Ramos (cell line): Measurements from ENCODE around the gene PCDHB14.
"Not testable (repeated sequence)": the region's sequence is repeated elsewhere in the genome, so short reads cannot be mapped to it uniquely, and the experiment has no call there.

Experiments
- in situ Hi-C: fragments of 300-500 bp; cut with MboI; formaldehyde crosslinking; loops from one replicate; pipeline ENCODE4 v1.14.3; 2022; ENCODE audit warnings: low sequenced_read_pairs; ENCODE audit not compliant: unreplicated experiment

Gene PCDHB14

DNA sequence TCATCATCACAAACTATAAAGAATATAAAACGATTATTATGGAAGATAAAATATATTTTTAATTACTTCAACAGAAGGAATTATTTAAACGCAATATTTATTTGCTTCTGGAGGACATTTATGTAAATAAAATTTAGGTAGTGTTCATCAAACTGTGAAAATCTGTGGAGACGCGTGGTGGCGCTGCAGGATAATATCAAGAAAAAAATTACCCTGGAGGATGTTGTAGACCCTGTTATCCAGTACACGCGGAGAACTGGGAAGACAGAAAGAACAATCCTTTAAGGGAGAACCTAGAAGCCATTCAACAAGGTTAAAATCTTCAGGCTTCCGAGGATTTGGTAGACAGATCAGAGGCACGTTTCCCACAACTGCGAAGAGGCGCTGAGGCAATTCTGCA, 14.7 kb upstream of the PCDHB14 start, which contains the start of gene PCDHB12:
TSS of gene PCDHB12 (plus strand) at position 242 of the 400 bp plus-strand sequence. CDS start 189 bp downstream, outside the sequence.
- in situ Hi-C loops, result no loop called here

DNA sequence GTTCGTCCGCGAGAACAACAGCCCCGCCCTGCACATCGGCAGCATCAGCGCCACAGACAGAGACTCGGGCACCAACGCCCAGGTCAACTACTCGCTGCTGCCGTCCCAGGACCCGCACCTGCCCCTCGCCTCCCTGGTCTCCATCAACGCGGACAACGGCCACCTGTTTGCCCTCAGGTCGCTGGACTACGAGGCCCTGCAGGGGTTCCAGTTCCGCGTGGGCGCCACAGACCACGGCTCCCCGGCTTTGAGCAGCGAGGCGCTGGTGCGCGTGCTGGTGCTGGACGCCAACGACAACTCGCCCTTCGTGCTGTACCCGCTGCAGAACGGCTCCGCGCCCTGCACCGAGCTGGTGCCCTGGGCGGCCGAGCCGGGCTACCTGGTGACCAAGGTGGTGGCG, 12.9 kb upstream of the PCDHB14 start:
- in situ Hi-C loops, result loop anchor here (10.0 kb wide), 1 partner anchor 345 kb away; no protein-coding TSS in a partner anchor

DNA sequence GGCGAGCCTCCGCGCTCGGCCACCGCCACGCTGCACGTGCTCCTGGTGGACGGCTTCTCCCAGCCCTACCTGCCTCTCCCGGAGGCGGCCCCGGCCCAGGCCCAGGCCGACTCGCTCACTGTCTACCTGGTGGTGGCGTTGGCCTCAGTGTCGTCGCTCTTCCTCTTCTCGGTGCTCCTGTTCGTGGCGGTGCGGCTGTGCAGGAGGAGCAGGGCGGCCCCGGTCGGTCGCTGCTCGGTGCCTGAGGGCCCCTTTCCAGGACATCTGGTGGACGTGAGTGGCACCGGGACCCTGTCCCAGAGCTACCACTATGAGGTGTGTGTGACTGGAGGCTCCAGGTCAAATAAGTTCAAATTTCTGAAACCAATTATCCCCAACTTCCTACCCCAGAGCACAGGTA, 12.3 kb upstream of the PCDHB14 start:
- in situ Hi-C loops, result loop anchor here (10.0 kb wide), 1 partner anchor 344 kb away; no protein-coding TSS in a partner anchor

DNA sequence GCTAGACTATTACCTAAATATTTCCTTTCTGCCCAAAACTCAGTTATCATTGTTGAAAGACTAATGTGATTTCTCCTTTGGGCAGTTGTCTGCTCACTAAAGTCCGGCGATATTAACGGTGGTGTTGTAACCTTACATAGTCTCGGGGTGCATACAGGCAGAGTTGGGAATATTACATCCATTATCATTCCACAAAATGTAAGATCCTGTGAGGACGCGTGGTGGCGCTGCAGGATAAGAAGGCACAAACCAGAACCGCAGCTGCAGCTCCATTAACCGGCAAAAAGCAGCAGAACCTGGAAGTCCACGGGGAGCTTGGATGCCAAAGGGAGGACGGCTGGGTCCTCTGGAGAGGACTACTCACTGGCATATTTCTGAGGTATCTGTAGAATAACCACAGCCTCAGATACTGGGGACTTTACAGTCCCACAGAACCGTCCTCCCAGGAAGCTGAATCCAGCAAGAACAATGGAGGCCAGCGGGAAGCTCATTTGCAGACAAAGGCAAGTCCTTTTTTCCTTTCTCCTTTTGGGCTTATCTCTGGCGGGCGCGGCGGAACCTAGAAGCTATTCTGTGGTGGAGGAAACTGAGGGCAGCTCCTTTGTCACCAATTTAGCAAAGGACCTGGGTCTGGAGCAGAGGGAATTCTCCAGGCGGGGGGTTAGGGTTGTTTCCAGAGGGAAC, 9.3 kb upstream of the PCDHB14 start, which contains the start of gene PCDHB13:
TSS of gene PCDHB13 (plus strand) at position 264 of the 684 bp plus-strand sequence. CDS start at position 469, 205 bp downstream.
- in situ Hi-C loops, result loop anchor here (10.0 kb wide), 1 partner anchor 341 kb away; no protein-coding TSS in a partner anchor

DNA sequence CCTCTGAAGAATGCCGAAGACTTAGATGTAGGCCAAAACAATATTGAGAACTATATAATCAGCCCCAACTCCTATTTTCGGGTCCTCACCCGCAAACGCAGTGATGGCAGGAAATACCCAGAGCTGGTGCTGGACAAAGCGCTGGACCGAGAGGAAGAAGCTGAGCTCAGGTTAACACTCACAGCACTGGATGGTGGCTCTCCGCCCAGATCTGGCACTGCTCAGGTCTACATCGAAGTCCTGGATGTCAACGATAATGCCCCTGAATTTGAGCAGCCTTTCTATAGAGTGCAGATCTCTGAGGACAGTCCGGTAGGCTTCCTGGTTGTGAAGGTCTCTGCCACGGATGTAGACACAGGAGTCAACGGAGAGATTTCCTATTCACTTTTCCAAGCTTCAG, 8.6 kb upstream of the PCDHB14 start:
- in situ Hi-C loops, result loop anchor here (10.0 kb wide), 1 partner anchor 340 kb away; no protein-coding TSS in a partner anchor

DNA sequence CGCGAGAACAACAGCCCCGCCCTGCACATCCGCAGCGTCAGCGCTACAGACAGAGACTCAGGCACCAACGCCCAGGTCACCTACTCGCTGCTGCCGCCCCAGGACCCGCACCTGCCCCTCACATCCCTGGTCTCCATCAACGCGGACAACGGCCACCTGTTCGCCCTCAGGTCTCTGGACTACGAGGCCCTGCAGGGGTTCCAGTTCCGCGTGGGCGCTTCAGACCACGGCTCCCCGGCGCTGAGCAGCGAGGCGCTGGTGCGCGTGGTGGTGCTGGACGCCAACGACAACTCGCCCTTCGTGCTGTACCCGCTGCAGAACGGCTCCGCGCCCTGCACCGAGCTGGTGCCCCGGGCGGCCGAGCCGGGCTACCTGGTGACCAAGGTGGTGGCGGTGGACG, 7.6 kb upstream of the PCDHB14 start:
- in situ Hi-C loops, result loop anchor here (10.0 kb wide), 1 partner anchor 339 kb away; no protein-coding TSS in a partner anchor

DNA sequence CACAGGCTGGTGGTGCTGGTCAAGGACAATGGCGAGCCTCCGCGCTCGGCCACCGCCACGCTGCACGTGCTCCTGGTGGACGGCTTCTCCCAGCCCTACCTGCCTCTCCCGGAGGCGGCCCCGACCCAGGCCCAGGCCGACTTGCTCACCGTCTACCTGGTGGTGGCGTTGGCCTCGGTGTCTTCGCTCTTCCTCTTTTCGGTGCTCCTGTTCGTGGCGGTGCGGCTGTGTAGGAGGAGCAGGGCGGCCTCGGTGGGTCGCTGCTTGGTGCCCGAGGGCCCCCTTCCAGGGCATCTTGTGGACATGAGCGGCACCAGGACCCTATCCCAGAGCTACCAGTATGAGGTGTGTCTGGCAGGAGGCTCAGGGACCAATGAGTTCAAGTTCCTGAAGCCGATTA, 7.1 kb upstream of the PCDHB14 start:
- in situ Hi-C loops, result loop anchor here (10.0 kb wide), 1 partner anchor 339 kb away; no protein-coding TSS in a partner anchor

DNA sequence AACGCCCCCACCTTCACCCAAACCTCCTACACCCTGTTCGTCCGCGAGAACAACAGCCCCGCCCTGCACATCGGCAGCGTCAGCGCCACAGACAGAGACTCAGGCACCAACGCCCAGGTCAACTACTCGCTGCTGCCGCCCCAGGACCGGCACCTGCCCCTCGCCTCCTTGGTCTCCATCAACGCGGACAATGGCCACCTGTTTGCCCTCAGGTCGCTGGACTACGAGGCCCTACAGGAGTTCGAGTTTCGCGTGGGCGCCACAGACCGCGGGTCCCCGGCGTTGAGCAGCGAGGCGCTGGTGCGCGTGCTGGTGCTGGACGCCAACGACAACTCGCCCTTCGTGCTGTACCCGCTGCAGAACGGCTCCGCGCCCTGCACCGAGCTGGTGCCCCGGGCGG, 1.7 kb downstream of the PCDHB14 start:
- in situ Hi-C loops, result not testable (repeated sequence)

DNA sequence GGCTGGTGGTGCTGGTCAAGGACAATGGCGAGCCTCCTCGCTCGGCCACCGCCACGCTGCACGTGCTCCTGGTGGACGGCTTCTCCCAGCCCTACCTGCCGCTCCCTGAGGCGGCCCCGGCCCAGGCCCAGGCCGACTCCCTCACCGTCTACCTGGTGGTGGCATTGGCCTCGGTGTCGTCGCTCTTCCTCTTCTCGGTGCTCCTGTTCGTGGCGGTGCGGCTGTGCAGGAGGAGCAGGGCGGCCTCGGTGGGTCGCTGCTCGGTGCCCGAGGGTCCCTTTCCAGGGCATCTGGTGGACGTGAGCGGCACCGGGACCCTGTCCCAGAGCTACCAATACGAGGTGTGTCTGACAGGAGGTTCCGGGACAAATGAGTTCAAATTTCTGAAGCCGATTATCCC, 2.3 kb downstream of the PCDHB14 start:
- in situ Hi-C loops, result not testable (repeated sequence)

DNA sequence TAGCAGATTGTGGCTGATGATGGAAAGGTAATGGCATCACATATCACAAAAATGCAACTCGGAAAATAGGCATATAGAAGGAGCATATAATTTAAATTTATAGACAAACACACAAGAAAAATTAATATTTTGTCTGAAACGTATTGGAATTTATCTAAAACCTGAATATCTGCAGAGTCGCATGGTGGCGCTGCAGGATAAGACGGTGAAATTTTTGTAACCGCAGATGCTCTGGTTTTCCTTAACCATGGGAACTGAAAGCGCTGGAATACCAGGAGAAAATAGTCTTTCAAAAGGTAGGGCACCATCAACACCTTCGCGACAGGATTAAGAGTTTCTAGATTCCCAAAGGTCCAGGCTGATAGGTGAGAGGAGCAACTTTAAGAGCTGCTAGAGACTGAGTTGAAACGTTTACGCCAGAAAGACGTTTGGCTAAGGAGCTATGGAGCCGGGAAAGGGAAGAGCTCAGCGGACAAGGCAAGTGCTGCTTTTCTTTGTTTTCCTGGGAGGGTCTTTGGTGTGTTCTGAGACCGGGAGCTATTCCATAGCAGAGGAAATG, 11.0 kb downstream of the PCDHB14 start:
- in situ Hi-C loops, result no loop called here

DNA sequence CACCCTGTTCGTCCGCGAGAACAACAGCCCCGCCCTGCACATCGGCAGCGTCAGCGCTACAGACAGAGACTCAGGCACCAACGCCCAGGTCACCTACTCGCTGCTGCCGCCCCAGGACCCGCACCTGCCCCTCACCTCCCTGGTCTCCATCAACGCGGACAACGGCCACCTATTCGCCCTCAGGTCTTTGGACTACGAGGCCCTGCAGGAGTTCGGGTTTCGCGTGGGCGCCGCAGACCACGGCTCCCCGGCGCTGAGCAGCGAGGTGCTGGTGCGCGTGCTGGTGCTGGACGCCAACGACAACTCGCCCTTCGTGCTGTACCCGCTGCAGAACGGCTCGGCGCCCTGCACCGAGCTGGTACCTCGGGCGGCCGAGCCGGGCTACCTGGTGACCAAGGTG, 12.8 kb downstream of the PCDHB14 start:
- in situ Hi-C loops, result not testable (repeated sequence)

DNA sequence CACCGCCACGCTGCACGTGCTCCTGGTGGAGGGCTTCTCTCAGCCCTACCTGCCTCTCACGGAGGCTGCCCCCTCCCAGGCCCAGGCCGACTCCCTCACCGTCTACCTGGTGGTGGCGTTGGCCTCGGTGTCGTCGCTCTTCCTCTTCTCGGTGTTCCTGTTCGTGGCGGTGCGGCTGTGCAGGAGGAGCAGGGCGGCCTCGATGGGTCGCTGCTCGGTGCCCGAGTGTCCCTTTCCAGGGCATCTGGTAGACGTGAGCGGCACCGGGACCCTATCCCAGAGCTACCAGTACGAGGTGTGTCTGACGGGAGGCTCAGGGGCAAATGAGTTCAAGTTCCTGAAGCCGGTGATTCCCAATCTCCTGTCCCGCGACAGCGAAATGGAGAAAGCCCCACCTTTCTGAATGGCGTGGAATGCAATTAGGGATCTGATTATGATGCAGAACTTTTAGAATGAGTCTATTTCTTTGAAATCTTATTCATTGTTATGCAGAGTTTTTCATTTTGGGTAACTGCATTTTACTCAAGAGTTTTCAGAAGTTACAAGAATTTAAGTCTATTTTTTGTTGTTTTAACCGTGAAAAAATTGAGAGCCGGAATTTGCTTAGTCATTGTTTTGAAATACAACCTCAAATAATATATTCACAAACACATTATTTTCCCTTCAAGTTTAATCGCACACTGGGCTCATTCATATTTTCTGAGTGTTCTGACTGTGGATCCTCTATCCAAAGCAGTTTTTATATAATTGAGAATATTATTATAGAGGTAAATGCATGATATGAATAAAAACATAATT, 13.6 kb downstream of the PCDHB14 start:
- in situ Hi-C loops, result no loop called here

DNA sequence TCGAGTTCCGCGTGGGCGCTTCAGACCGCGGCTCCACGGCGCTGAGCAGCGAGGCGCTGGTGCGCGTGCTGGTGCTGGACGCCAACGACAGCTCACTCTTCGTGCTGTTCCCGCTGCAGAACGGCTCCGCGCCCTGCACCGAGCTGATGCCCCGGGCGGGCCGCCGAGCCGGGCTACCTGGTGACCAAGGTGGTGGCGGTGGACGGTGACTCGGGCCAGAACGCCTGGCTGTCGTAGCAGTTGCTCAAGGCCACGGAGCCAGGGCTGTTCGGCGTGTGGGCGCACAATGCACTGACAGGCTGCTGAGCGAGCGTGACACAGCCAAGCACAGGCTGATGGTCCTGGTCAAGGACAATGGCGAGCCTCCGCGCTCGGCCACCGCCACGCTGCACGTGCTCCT, 18.4 kb downstream of the PCDHB14 start:
- in situ Hi-C loops, result no loop called here

DNA sequence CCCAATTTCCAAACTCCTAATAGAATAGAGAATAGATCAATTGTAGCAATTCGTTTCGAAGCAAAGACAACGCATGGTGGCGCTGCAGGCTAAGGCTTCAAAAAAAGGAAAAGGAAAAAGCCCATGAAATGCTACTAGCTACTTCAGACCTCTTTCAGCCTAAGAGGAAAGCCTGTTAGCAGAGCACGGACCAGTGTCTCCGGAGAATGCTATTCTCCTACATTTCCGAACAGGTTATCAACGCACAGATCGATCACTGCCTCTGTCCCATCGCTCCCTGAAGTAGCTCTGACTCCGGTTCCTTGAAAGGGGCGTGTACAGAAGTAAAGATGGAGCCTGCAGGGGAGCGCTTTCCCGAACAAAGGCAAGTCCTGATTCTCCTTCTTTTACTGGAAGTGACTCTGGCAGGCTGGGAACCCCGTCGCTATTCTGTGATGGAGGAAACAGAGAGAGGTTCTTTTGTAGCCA, 22.1 kb downstream of the PCDHB14 start, which contains the start of gene PCDHB15:
TSS of gene PCDHB15 (plus strand) at position 146 of the 468 bp plus-strand sequence. CDS start at position 330, 184 bp downstream.
- in situ Hi-C loops, result no loop called here

DNA sequence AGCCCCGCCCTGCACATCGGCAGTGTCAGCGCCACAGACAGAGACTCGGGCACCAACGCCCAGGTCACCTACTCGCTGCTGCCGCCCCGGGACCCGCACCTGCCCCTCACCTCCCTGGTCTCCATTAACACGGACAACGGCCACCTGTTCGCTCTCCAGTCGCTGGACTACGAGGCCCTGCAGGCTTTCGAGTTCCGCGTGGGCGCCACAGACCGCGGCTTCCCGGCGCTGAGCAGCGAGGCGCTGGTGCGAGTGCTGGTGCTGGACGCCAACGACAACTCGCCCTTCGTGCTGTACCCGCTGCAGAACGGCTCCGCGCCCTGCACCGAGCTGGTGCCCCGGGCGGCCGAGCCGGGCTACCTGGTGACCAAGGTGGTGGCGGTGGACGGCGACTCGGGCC, 23.8 kb downstream of the PCDHB14 start:
- in situ Hi-C loops, result not testable (repeated sequence)

DNA sequence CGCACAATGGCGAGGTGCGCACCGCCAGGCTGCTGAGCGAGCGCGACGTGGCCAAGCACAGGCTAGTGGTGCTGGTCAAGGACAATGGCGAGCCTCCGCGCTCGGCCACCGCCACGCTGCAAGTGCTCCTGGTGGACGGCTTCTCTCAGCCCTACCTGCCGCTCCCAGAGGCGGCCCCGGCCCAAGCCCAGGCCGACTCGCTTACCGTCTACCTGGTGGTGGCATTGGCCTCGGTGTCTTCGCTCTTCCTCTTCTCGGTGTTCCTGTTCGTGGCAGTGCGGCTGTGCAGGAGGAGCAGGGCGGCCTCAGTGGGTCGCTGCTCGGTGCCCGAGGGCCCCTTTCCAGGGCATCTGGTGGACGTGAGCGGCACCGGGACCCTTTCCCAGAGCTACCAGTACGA, 24.3 kb downstream of the PCDHB14 start:
- in situ Hi-C loops, result not testable (repeated sequence)

DNA sequence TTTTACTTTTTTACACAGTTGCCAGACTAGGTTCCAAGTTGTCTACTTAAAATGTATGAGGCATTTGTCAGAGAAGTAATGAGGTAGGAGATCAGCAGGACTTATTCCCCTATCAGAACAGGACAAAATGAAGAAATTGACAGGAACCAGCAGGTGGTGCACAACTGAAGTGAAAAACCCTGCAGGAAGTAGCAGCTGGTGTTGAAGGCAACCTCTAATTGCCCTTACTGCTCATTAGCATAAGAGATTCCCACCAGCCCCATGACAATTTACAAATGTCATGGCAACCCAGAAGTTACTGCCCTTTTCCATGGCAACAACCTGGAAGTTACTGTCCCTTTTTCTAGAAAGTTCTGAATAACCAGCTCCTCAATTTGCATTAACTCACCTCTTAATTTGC, 27.4 kb downstream of the PCDHB14 start:
- in situ Hi-C loops, result no loop called here

DNA sequence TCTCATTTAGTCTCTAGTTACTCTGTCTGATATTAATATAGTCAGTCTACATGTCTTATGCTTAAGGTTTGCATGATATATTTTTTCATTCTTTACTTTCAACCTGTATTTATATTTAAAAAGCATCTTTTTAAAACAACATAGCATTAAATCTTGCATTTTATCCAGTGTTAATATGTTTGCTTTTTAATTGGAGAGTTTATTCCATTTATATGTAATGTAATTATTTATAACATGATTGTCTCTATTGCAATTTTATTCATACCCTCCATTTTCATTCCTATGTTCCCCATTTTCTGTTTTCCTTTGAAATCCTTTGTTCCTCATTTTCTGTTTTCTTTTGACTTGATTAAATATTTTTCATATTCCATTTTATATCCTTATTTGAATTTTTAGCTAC, 35.3 kb downstream of the PCDHB14 start:
- in situ Hi-C loops, result no loop called here

DNA sequence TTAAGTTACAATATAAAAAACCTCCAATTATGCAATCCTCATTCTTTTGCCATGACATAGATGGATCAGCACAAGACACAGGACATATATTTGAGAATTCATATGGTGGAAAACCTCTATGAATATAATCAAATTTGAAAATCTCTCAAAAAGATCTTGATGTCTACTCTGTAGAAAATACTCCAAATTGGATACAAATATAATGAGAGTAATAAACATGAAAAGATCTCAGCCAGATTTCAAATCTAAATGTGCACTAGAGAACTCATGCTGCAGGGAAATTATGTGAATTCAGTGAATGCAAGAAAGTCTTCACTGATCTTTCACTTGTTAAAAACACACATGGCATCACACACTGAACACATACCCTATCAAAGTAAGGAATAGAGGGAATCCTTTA, 35.8 kb downstream of the PCDHB14 start:
- in situ Hi-C loops, result no loop called here

DNA sequence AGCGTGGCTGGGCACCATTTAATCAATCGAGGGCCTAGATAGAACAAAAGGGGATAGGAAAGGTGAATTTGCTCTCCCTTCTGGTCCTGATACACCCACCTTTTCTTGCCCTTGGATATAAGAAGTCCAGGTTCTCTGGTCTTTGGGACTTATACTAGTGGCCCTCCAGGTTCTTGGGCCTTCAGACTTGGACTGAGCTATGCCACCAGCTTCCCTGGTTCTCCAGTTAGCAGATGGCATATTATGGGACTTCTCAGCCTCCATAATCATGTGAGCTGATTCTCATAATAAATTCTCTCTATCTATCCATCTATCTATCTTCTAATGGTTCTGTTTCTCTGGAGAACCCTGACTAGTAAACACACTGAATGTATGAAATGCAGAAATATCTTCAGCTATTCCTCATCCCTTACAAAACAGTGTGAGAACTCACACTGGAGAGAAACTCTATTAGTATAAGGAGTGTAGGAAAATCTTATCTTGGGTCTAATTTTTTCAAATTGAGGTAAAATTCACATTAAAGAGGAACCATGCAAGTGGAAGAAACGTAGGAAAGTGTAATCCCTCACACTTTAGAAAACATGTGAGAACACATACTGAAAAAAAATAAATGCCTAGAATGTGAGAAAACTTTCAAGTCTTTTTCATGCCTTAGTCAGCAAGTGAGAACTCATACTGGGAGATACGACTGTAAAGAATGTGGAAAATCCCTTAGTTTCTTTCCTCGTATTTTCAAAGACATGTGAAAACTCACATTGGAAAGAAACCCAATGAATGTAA, 37.5 kb downstream of the PCDHB14 start:
- in situ Hi-C loops, result no loop called here
